ENCODE data around the gene CTRB1.

The CTRB1 gene

DNA sequence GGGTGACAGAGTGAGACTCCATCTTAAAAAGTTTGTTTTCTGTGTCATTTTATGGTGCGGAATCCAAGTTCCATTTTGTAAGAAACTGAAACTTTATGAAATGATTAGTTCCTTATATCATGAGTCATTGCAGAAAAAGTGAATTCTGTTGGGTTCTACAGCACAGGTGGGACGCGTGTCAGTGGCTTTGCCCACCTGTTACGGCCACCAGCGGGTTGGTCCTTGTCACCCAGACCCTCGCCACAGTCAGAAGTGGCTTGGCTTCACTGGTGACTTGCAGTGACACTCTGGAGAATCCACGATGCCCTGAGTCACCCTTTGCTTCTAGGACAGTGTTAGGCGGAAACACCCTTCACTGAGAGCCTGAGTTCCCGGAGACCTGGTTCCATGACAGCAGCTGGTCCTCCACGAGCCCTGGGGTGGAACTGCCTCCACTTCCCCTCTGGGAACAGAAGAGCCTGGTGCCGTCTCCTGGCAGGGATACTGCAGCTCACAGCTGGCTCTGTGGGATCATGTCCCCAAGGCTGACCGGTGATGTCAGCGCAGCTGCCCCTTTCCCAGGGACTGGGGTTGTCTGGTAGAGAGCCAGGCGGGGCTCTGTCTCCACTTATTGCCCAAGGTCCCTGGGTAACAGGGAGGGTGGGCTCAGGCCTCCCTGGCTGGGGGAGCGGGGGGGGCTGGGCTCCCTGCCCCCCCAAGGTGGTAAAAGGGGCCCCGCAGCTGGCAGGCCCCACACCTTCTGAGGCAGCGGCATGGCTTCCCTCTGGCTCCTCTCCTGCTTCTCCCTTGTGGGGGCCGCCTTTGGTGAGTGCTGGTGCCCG is at the start of gene CTRB1:
Gene CTRB1, plus strand, starts transcription at position 733 of the 821 bp plus-strand sequence. Its CDS starts 20 bp downstream, at position 753.
- no peak for DNase-seq

DNA sequence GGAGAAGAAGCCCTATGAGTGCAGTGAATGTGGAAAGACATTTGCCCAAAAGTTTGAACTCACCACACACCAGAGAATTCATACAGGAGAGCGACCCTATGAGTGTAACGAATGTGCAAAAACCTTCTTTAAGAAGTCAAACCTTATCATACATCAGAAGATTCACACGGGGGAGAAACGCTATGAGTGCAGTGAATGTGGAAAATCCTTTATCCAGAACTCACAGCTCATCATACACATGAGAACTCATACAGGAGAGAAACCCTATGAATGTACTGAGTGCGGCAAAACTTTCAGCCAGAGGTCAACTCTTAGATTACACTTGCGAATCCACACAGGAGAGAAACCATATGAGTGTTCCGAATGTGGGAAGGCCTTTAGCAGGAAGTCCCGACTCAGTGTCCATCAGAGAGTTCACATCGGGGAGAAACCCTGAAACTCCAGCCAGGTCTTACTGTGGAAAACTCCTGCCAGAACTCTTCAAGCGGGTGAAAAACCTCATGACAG is 48.8 kb upstream of the CTRB1 start:
- no peak for DNase-seq

DNA sequence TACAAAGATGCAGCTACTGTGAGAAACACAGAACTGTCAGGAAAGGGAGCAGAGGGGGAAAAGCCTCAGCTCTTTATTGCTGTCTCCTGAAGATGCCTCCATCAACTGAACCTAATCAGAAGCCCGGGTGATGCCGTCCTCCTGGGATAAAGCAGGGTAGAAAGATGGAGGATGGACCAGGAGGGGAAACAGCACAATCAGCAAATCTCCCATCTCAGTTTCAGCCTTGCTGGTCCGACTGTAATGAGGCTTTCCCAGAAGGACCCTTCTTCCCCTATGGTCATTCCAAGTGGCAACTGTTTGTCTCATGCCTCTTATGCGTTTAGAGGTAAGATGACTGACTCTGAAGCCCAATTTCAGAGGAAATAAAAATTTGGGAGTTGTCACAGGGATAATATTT is 46.2 kb upstream of the CTRB1 start:
- no peak for DNase-seq

DNA sequence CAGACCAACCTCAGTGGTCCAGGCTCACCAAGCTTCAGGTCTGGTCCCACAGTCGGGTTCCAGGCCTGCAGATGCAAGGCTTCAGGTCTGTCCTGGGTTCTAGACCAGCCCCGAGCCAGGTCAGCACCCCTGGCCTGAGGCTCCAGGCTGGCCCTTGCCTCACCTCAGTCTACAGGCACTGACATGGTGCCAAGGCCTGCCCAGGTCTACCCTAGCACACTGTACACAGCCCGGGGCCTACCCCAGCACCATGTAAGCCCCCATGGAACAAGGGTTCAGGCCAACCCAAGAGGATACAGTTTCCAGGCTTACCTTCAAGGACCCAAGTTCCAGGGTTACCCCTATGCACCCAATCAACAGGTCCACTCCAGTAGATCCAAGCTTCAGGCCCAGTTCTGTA is 43.7 kb upstream of the CTRB1 start:
- no peak for DNase-seq

DNA sequence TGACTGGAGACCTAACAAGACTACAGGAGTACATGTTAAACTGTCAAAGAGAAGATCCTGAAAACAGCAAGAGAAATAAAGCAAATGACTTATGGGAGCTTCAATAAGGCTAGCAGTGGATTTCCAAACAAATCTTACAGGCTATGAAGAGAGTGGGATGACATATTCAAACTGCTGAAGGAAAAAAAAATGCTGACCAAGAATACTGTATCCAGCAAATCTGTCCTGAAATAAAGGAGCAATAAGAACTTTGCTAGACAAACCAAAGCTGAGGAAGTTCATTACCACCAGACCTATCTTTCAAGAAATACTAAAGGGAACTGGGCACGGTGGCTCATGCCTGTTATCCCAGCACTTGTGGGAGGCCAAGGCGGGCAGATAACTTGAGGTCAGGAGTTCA is 41.9 kb upstream of the CTRB1 start:
- no peak for DNase-seq

GRCh38 chr16:75179208-75179607 is 39.6 kb upstream of the CTRB1 start:
- no peak for DNase-seq

GRCh38 chr16:75181630-75182029 is 37.2 kb upstream of the CTRB1 start:
- no peak for DNase-seq

GRCh38 chr16:75188832-75189477 is 29.8 kb upstream of the CTRB1 start:
- DNase-seq: no peak

DNA sequence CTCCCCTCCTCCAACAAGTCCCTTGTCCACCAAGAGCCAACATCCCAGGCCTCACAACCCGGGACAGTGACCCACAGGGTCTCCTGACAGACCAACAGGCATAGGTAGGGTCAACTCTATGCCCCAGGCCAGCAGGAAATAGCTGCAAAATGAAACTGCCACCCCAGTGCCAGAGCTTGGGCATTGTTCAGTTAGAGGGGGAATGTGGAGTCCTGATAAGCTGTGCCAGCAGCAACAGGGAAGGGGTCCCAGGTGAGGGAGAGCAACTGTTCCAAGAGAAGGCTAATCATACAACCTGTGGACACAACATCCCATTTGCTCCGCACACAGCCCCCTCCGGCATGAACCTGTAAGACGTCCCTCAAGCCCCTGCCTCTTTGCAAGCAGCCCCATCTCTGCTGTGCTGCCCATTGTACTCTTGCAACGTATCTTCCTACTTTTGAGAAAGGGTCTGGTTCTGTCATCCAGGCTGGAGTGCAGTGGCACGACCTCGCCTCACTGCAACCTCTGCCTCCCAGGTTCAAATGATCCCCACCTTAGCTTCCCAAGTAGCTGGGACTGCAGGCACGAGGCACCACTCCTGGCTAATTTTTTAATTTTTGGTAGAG is 29.0 kb upstream of the CTRB1 start:
- DNase-seq: no peak

- DNase-seq: no peak
Measured at GRCh38 chr16:75192606-75193264, 26.1 kb upstream of the CTRB1 start.

DNA sequence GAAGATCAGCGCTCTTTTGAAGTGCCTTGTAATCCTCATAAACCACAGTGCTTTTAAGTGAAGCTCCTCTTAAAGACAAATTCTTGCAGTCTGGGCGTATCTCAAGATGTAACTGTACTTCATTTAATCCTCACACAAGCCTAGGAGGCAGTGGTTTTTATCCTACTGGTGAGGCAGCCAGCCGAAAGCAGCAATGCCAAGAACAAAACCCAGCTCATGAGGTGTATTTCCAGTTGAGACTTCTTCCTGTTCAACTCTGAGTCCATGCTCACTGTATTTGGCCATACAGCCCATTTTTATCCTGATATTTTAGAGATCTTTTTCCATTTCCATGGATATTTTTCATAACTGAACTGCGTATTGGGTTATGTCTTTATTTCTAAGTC is 25.5 kb upstream of the CTRB1 start:
- no peak for DNase-seq

DNA sequence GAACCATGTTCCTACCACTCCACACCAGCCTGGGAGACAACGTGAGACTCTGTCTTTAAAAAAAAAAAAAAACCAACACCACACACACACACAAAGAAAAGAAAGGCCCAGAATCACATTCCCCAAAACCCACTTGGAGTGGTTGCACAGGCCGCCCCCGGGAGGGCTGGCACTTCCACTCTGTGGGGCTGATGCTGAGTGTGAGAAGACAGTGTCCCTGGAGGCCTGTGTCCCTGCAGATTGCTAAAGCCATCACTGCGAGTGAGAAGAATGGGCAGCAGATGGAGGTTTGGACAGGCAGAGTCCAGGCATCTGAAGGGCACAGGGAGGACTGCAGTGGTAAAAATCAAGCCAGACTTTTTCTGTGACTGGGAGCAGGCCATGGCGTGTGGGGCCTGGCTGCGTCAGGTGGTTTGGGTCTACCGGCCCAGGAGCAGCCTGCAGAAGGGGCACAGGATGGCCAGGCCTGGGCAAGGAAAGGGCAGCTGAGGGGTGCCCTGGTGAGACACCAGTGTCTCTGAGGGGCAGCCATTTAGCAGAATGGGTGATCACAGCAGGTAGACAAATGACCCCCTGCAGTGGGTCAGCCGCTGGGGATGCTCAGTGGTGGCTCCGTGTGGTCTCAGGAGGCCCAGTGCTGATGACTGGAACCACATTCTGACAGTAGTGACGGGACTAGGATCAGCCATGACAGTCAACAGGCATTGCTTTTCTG is 24.9 kb upstream of the CTRB1 start:
- no peak for DNase-seq

GRCh38 chr16:75195811-75196790 is 22.7 kb upstream of the CTRB1 start:
- no peak for DNase-seq

GRCh38 chr16:75196836-75197235 is 22.0 kb upstream of the CTRB1 start:
- no peak for DNase-seq

- DNase-seq: no peak
Measured at GRCh38 chr16:75197522-75198134, 21.2 kb upstream of the CTRB1 start.

- DNase-seq: no peak
Measured at GRCh38 chr16:75198135-75198600, 20.6 kb upstream of the CTRB1 start.

DNA sequence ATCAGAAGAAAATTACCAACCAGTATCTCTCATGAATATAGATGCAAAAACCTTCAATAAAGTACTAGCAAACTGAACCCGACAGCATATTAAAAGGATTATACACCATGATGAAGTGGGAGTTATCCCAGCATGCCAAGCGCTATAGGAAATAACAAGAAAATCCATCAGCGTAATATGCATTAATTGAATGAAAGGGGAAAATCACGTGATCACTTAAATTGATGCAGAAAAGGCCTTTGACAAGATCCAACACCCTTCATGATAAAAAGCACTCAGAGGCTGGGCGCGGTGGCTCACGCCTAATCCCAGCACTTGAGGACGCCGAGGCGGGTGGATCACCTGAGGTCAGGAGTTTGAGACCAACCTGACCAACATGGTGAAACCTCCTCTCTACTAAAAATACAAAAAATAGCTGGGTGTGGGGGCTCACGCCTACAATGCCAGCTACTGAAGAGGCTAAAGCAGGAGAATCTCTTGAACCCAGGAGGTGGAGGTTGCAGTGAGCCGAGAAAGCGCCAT is 16.7 kb upstream of the CTRB1 start:
- no peak for DNase-seq

GRCh38 chr16:75203096-75203495 is 15.7 kb upstream of the CTRB1 start:
- DNase-seq: no peak

DNA sequence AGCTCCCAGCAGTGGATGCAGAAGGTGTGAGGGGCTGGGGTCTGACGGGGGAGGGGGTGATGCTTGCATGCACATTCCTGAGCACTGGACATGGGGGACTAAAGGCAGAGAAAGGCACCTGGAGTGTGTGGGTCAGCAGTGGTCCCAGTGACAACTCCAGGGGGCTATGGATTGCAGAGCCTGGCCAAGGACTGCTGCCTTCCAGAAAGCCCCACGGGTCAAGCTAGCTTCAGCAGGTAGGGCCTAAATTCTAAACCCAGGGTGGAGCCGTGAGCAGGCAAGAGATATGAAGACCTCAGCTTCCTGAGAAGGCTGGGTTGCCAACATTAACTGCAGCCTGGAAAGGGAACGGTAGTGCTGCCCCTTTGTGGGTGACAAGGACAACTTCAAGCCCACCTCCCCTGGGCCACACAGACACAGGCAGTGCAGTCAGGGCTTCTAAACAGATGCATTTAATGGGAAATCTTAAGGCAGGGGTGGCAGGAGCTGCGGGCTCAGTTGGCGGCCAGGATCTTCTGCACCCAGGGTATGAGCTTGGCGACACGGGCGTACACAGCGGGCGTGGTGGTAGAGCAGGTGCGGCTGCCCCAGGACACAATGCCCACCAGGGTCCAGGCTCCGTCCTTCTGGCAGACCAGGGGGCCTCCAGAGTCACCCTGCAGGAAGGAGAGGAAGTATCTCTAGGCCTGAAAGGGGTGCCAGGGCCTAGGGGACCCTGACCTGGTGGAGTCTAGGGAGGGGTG is 14.9 kb upstream of the CTRB1 start:
- DNase-seq: no peak

- no peak for DNase-seq
Measured at GRCh38 chr16:75204410-75204758, 14.4 kb upstream of the CTRB1 start.

Measured in NCI-H1092 treated with DMSO at 0.1 percent for 48 hours (cell line).